Thyroid gland (tissue), 4 donors: Measurements from ENCODE around the gene RELL2. TPM values are rescaled to one million over a fixed set of nuclear protein-coding genes. Genes with fewer than 3 reads are reported as not detected.

Experiments used
- DNase-seq, 2 donors: peaks; one replicate each; pipeline ENCODE4 v3.0.0-alpha.2; 2019
- H3K27ac ChIP-seq, 3 donors: fragments of 200-600 bp; sonication (generic); 1 replicate in 2 of 3; 2 replicates in 1 of 3; pipeline ENCODE4 v1.5.1; 2016 to 2019; ENCODE audit warnings: mild to moderate bottlenecking in 1 of 3, moderate library complexity in 1 of 3
- H3K27me3 ChIP-seq: fragments of 200-600 bp; sonication (generic); one replicate; pipeline ENCODE4 v1.5.1; 2019
- H3K36me3 ChIP-seq, 2 donors: fragments of 200-600 bp; sonication (generic); one replicate each; pipeline ENCODE4 v1.5.1; 2016 to 2019
- H3K4me1 ChIP-seq, 2 donors: fragments of 200-600 bp; sonication (generic); one replicate each; pipeline ENCODE4 v1.5.1; 2017 to 2019
- H3K4me3 ChIP-seq, 3 donors: fragments of 200-600 bp; sonication (generic); replicated peaks in 1 of 3; 1 replicate in 2 of 3; 2 replicates in 1 of 3; pipeline ENCODE4 v1.5.1; 2016; ENCODE audit warnings: mild to moderate bottlenecking in 1 of 3
- H3K9me3 ChIP-seq: fragments of 200-600 bp; sonication (generic); one replicate; pipeline ENCODE4 v1.5.1; 2017
- POLR2A ChIP-seq, 2 donors: fragments of 450-650 bp; IDR thresholded peaks; one replicate each; pipeline ENCODE4 v1.6.1; 2017; ENCODE audit warnings: antibody characterized with exemption in 2 of 2, mild to moderate bottlenecking in 2 of 2, moderate library complexity in 1 of 2
- WGBS, 2 donors: methylation state at CpG; one replicate each; pipeline ENCODE4 v1.1.5; 2017; 5-methylcytosine and 5-hydroxymethylcytosine counted together
- intact Hi-C: fragments of 100-400 bp; cut with DNase I; formaldehyde crosslinking; loops from one replicate; pipeline ENCODE4 v1.15.1; 2023
- total RNA-seq, 4 donors: library from RNA; depleted of rRNA; stranded (reverse); fragments of >200 nt; gene quantifications; one replicate each; pipeline ENCODE4 v1.2.3, GENCODE V29; 2016
- TF ChIP-seq, protein P1 (sequence below), 6 experiments: fragments of 200-600 bp in 3 of 6; fragments of 450-650 bp in 3 of 6; sonication (generic) in 3 of 6; IDR thresholded peaks; one replicate each; pipeline ENCODE4 v1.5.1; 2016 to 2019; ENCODE audit warnings: antibody characterized with exemption in 6 of 6, mild to moderate bottlenecking in 2 of 6, inconsistent platforms in 1 of 6, moderate library complexity in 1 of 6

RELL2 gene
- total RNA-seq, 4 donors from 2014 or later, result 2.4 to 5.7 (median 4.6) TPM

DNA sequence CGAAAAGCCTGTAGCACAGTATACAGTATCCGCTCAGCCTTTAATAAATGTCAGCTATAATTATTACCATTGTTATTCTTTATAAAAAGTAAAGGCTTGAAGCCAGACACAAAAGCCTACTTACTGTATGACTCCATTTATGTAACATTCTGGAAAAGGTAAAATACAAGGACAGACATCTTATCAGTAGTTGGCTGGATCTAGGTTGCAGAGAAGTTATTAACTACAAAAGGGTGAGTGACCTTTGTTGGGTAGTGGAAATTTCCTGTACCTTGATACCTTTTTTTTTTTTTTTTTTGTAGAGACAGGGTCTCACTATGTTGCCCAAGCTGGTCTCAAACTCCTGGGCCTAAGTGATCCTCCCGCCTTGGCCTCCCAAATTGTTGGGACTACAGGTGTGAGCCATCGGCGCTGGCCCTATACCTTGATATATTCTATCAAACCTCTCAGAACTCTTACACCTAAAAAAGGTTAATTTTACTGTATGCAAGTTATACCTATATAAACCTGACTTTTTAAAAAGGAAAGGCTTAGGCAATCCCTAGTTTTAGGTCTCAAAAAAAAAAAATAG lies 6.1 kb upstream of the RELL2 start:
- TF ChIP-seq, protein P1, sequence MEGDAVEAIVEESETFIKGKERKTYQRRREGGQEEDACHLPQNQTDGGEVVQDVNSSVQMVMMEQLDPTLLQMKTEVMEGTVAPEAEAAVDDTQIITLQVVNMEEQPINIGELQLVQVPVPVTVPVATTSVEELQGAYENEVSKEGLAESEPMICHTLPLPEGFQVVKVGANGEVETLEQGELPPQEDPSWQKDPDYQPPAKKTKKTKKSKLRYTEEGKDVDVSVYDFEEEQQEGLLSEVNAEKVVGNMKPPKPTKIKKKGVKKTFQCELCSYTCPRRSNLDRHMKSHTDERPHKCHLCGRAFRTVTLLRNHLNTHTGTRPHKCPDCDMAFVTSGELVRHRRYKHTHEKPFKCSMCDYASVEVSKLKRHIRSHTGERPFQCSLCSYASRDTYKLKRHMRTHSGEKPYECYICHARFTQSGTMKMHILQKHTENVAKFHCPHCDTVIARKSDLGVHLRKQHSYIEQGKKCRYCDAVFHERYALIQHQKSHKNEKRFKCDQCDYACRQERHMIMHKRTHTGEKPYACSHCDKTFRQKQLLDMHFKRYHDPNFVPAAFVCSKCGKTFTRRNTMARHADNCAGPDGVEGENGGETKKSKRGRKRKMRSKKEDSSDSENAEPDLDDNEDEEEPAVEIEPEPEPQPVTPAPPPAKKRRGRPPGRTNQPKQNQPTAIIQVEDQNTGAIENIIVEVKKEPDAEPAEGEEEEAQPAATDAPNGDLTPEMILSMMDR (IDR thresholded peaks at IDR 0.05), result no peak
- TF ChIP-seq POLR2A (IDR thresholded peaks at IDR 0.05), result no peak
- no peak overlapping the region for H3K27ac ChIP-seq
- intact Hi-C loops, result no loop called here
- no peaks in the 10 kb centered on the region for H3K9me3 ChIP-seq
- no peak for DNase-seq
- 94 to 97% methylated on average over 5 of the region's 5 CpGs for WGBS, 2 donors
- peaks cover 24 to 32% of the 10 kb centered on the region in 2 donors for H3K36me3 ChIP-seq
- H3K27me3 ChIP-seq, result no peaks in the 10 kb centered on the region
- H3K4me3 ChIP-seq, result no peak overlapping the region
- H3K4me1 ChIP-seq, result peaks cover 11 to 13% of the 10 kb centered on the region in 2 donors

DNA sequence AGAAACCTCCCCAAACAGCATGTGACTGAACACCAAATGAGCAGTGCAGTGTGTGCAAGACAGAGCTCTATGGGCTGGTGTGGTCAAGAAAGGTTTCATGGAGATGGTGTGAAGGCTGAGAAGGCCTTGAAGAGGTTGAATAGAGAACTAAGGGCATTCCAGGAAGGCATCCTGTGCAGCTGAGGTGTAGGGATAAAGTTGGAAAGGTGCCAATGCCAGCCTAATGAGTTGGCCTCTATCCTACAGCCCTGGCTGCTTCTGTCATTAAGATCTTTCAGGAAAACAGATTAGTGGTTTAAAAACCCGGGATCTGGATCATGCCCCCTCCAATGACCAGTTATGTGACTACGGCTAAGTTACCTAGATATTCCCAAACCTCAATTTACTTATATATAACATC lies 4.1 kb upstream of the RELL2 start:
- Histone ChIP-seq H3K4me3 (no peak overlapping the region), H3K27ac (no peak overlapping the region), H3K4me1 (peaks cover 19 to 23% of the 10 kb centered on the region in 2 donors), H3K27me3 (no peaks in the 10 kb centered on the region), H3K36me3 (peaks cover 18 to 20% of the 10 kb centered on the region in 2 donors), H3K9me3 (no peaks in the 10 kb centered on the region)
- TF ChIP-seq, protein P1 (IDR thresholded peaks at IDR 0.05), result no peak
- no peak for DNase-seq
- intact Hi-C loops, result no loop called here
- WGBS, 2 donors, result 98 to 100% methylated on average over 2 of the region's 2 CpGs

DNA sequence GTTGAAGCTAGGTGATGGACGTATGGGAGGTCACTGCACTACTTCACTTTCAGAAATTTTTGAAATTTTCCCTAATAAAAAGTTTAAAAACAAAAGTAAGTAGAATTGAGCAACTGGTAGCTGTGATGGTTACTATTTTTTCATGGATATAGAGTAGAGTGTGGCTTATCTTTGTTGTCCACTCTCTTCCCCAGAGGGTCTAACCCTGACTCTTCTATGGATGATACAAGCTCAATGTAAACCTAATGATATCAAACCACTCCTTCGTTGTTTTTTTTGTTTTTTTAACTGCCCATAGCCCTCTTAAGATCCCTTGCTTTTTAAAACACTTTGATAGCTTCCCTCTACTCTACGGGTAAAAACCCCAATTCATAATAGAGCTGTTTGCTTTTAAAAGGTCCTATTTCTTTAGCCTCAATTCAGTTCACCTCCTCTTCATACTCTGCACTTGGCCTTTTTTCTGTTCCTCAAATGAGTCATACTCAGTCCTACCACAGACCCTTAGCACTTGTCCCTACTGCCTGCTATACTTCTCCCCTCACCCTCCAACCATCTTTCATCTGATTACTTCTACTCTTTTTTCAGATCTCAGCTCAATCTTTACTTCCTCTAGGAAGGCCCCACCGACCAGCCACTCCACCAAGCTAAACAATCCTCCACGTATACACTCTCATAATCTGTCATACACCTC lies 2.8 kb upstream of the RELL2 start:
- no peak overlapping the region for H3K27ac ChIP-seq
- intact Hi-C loops, result no loop called here
- WGBS, 2 donors, result 64 to 68% methylated on average over 5 of the region's 5 CpGs
- peaks cover 5 to 7% of the 10 kb centered on the region in 2 donors for H3K36me3 ChIP-seq
- H3K4me1 ChIP-seq, result peaks cover 27 to 30% of the 10 kb centered on the region in 2 donors
- no peak for DNase-seq
- H3K27me3 ChIP-seq, result no peaks in the 10 kb centered on the region
- TF ChIP-seq, protein P1 (IDR thresholded peaks at IDR 0.05), result no peak
- no peak for TF ChIP-seq POLR2A (IDR thresholded peaks at IDR 0.05)
- H3K9me3 ChIP-seq, result no peaks in the 10 kb centered on the region
- H3K4me3 ChIP-seq, result no peak overlapping the region

DNA sequence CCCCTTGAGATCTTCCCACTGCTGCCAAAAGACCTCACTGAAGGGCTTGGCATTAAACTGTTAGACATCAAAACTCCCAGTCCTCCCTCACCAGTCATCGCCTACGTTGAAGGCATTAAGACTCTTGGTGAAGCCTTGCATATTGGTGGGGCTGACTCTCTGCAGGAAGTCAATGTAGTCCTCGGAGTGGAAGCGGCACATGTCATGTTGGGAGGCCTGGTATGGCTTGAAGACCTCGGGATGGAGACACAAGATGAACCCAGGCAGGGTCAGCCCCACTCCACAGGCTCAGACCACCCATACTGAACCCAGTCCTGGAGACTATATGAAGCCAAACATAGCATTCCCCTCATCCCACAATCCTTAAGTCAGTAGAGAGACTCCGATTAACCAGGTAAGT lies 2.1 kb upstream of the RELL2 start:
- H3K4me1 ChIP-seq, result peaks cover 27 to 30% of the 10 kb centered on the region in 2 donors

DNA sequence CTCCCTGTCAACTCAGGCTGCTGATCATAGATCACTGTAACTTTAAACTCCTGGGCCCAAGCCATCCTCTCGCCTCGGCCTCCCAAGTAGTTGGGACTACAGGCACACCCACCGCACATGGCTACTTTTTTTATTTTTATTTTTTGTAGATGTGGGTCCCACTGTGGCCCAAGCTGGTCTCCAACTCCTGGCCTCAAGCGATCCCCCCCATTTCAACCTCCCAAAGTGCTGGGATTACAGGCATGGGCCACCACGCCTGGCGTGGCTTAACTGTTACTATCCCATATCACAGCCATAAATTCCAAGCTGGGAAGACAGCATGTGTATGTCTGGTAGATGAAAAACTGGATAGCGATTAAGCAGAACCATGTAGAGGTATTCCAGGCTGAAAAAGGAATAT lies 1.2 kb upstream of the RELL2 start:
- 76 to 80% methylated on average over 7 of the region's 7 CpGs for WGBS, 2 donors
- no peak for TF ChIP-seq POLR2A (IDR thresholded peaks at IDR 0.05)
- TF ChIP-seq, protein P1 (IDR thresholded peaks at IDR 0.05), result no peak
- intact Hi-C loops, result no loop called here

More for the DNA sequence above, 2.1 kb upstream of the RELL2 start:
- no peaks in the 10 kb centered on the region for H3K9me3 ChIP-seq
- intact Hi-C loops, result no loop called here
- DNase-seq, result no peak
- H3K27ac ChIP-seq, result no peak overlapping the region
- H3K4me3 ChIP-seq, result no peak overlapping the region
- WGBS, 2 donors, result 92 to 94% methylated on average over 6 of the region's 6 CpGs
- no peak for TF ChIP-seq POLR2A (IDR thresholded peaks at IDR 0.05)
- TF ChIP-seq, protein P1 (IDR thresholded peaks at IDR 0.05), result no peak
- no peaks in the 10 kb centered on the region for H3K27me3 ChIP-seq
- H3K36me3 ChIP-seq, result no peaks in the 10 kb centered on the region

More for the DNA sequence above, 1.2 kb upstream of the RELL2 start:
- Histone ChIP-seq H3K4me1 (peaks cover 30 to 34% of the 10 kb centered on the region in 2 donors), H3K27ac (no peak overlapping the region), H3K36me3 (no peaks in the 10 kb centered on the region), H3K27me3 (no peaks in the 10 kb centered on the region), H3K9me3 (no peaks in the 10 kb centered on the region), H3K4me3 (peak overlapping the region; percentile 70 to 99 (median 76))
- no peak for DNase-seq
